H1 (cell line): ENCODE results near the gene DUS1L. TPM values are rescaled to one million over a fixed set of nuclear protein-coding genes. Genes with fewer than 3 reads are reported as not detected.

ENCODE experiments used
- CTCF ChIA-PET: fragments of 300-600 bp; sonication (Branson Sonifier 250); formaldehyde crosslinking; loops from one replicate; lab custom pipeline; 2021; ENCODE audit not compliant: partially characterized antibody; lab: Charles Lee
- POLR2A ChIA-PET: fragments of 300-600 bp; sonication (Branson Sonifier 250); formaldehyde crosslinking; loops from one replicate; lab custom pipeline; 2021; ENCODE audit warnings: inconsistent platforms; ENCODE audit not compliant: partially characterized antibody; lab: Charles Lee
- DNase-seq, 2 experiments: peaks; one replicate each; pipeline versions ENCODE4 v3.0.0 to v3.0.0-alpha.2; 2010 to 2022; ENCODE audit warnings: low spot score in 2 of 2, low read depth in 1 of 2, mixed read lengths in 1 of 2
- FAIRE-seq: peaks from 2 replicates; lab custom pipeline; 2011; peaks lifted over from hg19 to GRCh38; lab: Jason Lieb, UNC
- H2AFZ ChIP-seq: 2 replicates; pipeline ENCODE4 v1.8.1; 2012; ENCODE audit warnings: low read length, inconsistent platforms
- H2AK5ac ChIP-seq: 2 replicates; pipeline ENCODE4 v1.6.1; 2013; ENCODE audit warnings: low read depth, low read length
- H2BK120ac ChIP-seq: replicated peaks from 2 replicates; pipeline ENCODE3; 2013; ENCODE audit warnings: low read depth, low read length, inconsistent platforms
- H2BK12ac ChIP-seq: 2 replicates; pipeline ENCODE4 v1.6.1; 2013; ENCODE audit warnings: low read depth, low read length
- H2BK15ac ChIP-seq: 2 replicates; pipeline ENCODE4 v1.6.1; 2013; ENCODE audit warnings: low read length
- H2BK20ac ChIP-seq: 2 replicates; pipeline ENCODE4 v1.6.1; 2013; ENCODE audit warnings: low read length
- H2BK5ac ChIP-seq: 2 replicates; pipeline ENCODE4 v1.6.1; 2013; ENCODE audit warnings: low read depth, low read length
- H3K14ac ChIP-seq: 2 replicates; pipeline ENCODE4 v1.6.1; 2013; ENCODE audit warnings: inconsistent platforms; ENCODE audit not compliant: insufficient read length
- H3K18ac ChIP-seq: 2 replicates; pipeline ENCODE4 v1.6.1; 2013; ENCODE audit warnings: low read length; ENCODE audit errors: extremely low read depth
- H3K23ac ChIP-seq: 2 replicates; pipeline ENCODE4 v1.6.1; 2013; ENCODE audit warnings: inconsistent platforms; ENCODE audit not compliant: insufficient read length
- H3K23me2 ChIP-seq: 2 replicates; pipeline ENCODE4 v1.6.1; 2013; ENCODE audit warnings: low read depth, low read length
- H3K27ac ChIP-seq: 2 replicates; pipeline ENCODE4 v1.6.1; 2011; ENCODE audit warnings: low read depth, low read length, inconsistent platforms
- H3K27me3 ChIP-seq, 4 experiments: replicated peaks in 1 of 4; 1 replicate in 1 of 4; 2 replicates in 3 of 4; pipeline versions ENCODE4 v1.6.1 to v1.8.1; 2011 to 2013; ENCODE audit warnings: low read length in 3 of 4, mild to moderate bottlenecking in 3 of 4, inconsistent platforms in 2 of 4, mixed read lengths in 2 of 4, moderate library complexity in 1 of 4; ENCODE audit not compliant: control insufficient read depth in 3 of 4, insufficient read depth in 3 of 4; ENCODE audit errors: extremely low read depth in 1 of 4
- H3K36me3 ChIP-seq, 4 experiments: 2 replicates each; pipeline versions ENCODE4 v1.6.1 to v1.8.1; 2011 to 2013; ENCODE audit warnings: mild to moderate bottlenecking in 4 of 4, low read length in 3 of 4, moderate library complexity in 2 of 4, control low read depth in 1 of 4, inconsistent platforms in 1 of 4; ENCODE audit not compliant: insufficient read depth in 4 of 4, control insufficient read depth in 2 of 4
- H3K4ac ChIP-seq: replicated peaks from 2 replicates; pipeline ENCODE3; 2013; ENCODE audit warnings: low read length, low read depth, mixed read lengths, inconsistent platforms; ENCODE audit not compliant: insufficient read length
- H3K4me1 ChIP-seq, 4 experiments: replicated peaks in 1 of 4; 1 replicate in 1 of 4; 2 replicates in 3 of 4; pipeline versions ENCODE4 v1.6.1 to v1.8.1; 2011 to 2013; ENCODE audit warnings: low read length in 3 of 4, inconsistent platforms in 2 of 4, mixed read lengths in 1 of 4; ENCODE audit not compliant: insufficient read depth in 4 of 4, control insufficient read depth in 3 of 4
- H3K4me2 ChIP-seq, 2 experiments: 2 replicates each; pipeline versions ENCODE4 v1.6.1 to v1.8.1; 2011 to 2013; ENCODE audit warnings: low read depth in 2 of 2, low read length in 2 of 2, control low read depth in 1 of 2, inconsistent platforms in 1 of 2, mild to moderate bottlenecking in 1 of 2; ENCODE audit not compliant: insufficient read depth in 1 of 2
- H3K4me3 ChIP-seq, 4 experiments: fragments of 200-600, 300-600 bp in 1 of 4; sonication (generic), shearing (Covaris generic), sonication (Bioruptor Twin) in 1 of 4; 2 replicates each; pipeline versions ENCODE4 v1.5.1 to v1.8.1; 2011 to 2016; ENCODE audit warnings: low read length in 4 of 4, low read depth in 3 of 4, control low read depth in 2 of 4, inconsistent platforms in 2 of 4, mild to moderate bottlenecking in 2 of 4, mixed read lengths in 1 of 4, moderate library complexity in 1 of 4; ENCODE audit not compliant: insufficient read depth in 2 of 4; ENCODE audit errors: extremely low read depth in 1 of 4
- H3K56ac ChIP-seq: replicated peaks from 2 replicates; pipeline ENCODE3; 2013; ENCODE audit warnings: low read depth, mild to moderate bottlenecking, mixed read lengths, low read length, inconsistent platforms; ENCODE audit not compliant: insufficient read length
- H3K79me1 ChIP-seq: 2 replicates; pipeline ENCODE4 v1.6.1; 2013; ENCODE audit warnings: low read depth, low read length, control low read depth
- H3K79me2 ChIP-seq, 2 experiments: 2 replicates each; pipeline versions ENCODE4 v1.6.1 to v1.8.1; 2012 to 2013; ENCODE audit warnings: low read length in 2 of 2, mild to moderate bottlenecking in 2 of 2, inconsistent platforms in 1 of 2; ENCODE audit not compliant: insufficient read depth in 2 of 2, control insufficient read depth in 1 of 2
- H3K9ac ChIP-seq, 4 experiments: replicated peaks in 1 of 4; 1 replicate in 1 of 4; 2 replicates in 3 of 4; pipeline versions ENCODE4 v1.6.1 to v1.8.1; 2011 to 2013; ENCODE audit warnings: low read depth in 3 of 4, low read length in 3 of 4, control low read depth in 2 of 4, mild to moderate bottlenecking in 2 of 4, moderate library complexity in 2 of 4, inconsistent platforms in 1 of 4; ENCODE audit errors: extremely low read depth in 1 of 4
- H3K9me3 ChIP-seq, 2 experiments: 2 replicates each; pipeline versions ENCODE4 v1.6.1 to v1.8.1; 2012 to 2013; ENCODE audit warnings: mild to moderate bottlenecking in 2 of 2, moderate library complexity in 2 of 2, control low read depth in 1 of 2, inconsistent platforms in 1 of 2, low read depth in 1 of 2, low read length in 1 of 2, mixed read lengths in 1 of 2; ENCODE audit not compliant: insufficient read depth in 2 of 2
- H4K20me1 ChIP-seq, 2 experiments: replicated peaks in 1 of 2; 2 replicates each; pipeline versions ENCODE3 to v1.8.1; 2011 to 2013; ENCODE audit warnings: inconsistent platforms in 2 of 2, low read length in 2 of 2, mild to moderate bottlenecking in 1 of 2; ENCODE audit not compliant: insufficient read depth in 2 of 2, control insufficient read depth in 1 of 2
- H4K5ac ChIP-seq: 2 replicates; pipeline ENCODE4 v1.6.1; 2013; ENCODE audit warnings: low read length, low read depth, mixed read lengths, inconsistent platforms; ENCODE audit not compliant: insufficient read length
- H4K8ac ChIP-seq: 2 replicates; pipeline ENCODE4 v1.8.0; 2013; ENCODE audit warnings: mild to moderate bottlenecking, moderate library complexity, low read length, inconsistent platforms; ENCODE audit not compliant: insufficient read depth; ENCODE audit errors: extremely low read depth
- H4K91ac ChIP-seq: replicated peaks from 2 replicates; pipeline ENCODE3; 2013; ENCODE audit warnings: low read length, mixed read lengths, inconsistent platforms; ENCODE audit not compliant: insufficient read length
- EZH2 ChIP-seq: fragments of 200-600 bp; sonication (generic); IDR thresholded peaks from 2 replicates; pipeline ENCODE4 v1.7.1; 2012; ENCODE audit warnings: low read depth, mild to moderate bottlenecking, moderate library complexity, low read length, inconsistent platforms; ENCODE audit not compliant: severe bottlenecking
- TEAD4 ChIP-seq: IDR thresholded peaks from 2 replicates; pipeline ENCODE4 v1.6.1; 2012; ENCODE audit warnings: low read depth, low read length, inconsistent platforms, mixed read lengths
- WGBS, 2 experiments: shearing (Covaris generic) in 1 of 2; methylation state at CpG; one replicate each; pipeline versions ENCODE4 v1.1.6 to v1.1.7; 2013 to 2015; ENCODE audit warnings: low lambda C conversion rate in 2 of 2, mixed read lengths in 2 of 2, inconsistent platforms in 1 of 2, low coverage in 1 of 2, missing lambda C conversion rate in 1 of 2; ENCODE audit not compliant: insufficient replicate concordance in 2 of 2, insufficient coverage in 1 of 2, insufficient read length in 1 of 2; ENCODE audit errors: extremely low coverage in 1 of 2, missing lambda C conversion rate in 1 of 2; 5-methylcytosine and 5-hydroxymethylcytosine counted together
- polyA plus RNA-seq, 7 experiments: library from polyadenylated mRNA; depleted of rRNA in 3 of 7; stranded (reverse) in 5 of 7; unstranded in 2 of 7; fragments of >200 nt in 5 of 7; fragments of 200-250 nt in 2 of 7; gene quantifications; 1 replicate in 5 of 7; 2 replicates in 1 of 7; 4 replicates in 1 of 7; pipeline versions ENCODE4 v1.2.1 to v1.2.3, GENCODE V29; 2011 to 2013; ENCODE audit warnings: missing spikeins in 2 of 7, mixed read lengths in 2 of 7
- total RNA-seq: library from RNA; stranded (reverse); fragmentation: NEBNext Ultra II Directional; extraction: Animal tissue kit (Norgen Biotek cat#: 25700); gene quantifications from 2 replicates; pipeline ENCODE4 v1.2.1, GENCODE V29; 2021

Gene DUS1L
- total and polyA plus RNA-seq, 2 of the 8 experiments (the other 6 are each of a cell fraction or from before 2014, with no cell fraction given), result 34.5 to 69.1 TPM

DNA sequence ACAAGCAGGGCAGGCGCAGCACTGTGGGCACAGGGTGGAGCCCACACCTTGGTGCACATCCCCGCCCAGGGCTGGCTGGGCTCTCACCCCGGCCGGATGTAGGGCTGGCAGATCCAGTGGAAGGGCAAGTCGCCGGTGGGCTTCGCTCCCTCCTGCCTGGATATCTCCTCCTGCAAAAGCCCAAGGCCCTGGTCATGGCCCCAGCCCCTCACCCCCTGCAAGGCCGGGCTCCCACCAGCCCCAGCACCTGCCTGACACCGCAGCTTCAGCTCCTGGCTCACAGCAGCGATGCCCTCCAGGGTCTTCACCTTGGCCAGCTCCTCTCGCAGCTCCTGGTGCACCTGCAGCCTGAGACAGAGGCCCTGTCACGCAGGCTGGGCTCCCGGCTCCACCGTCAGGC lies 5.0 kb downstream of the DUS1L start:
- H3K23me2 ChIP-seq, result peaks cover 8% of the 10 kb centered on the region; the same call in 1 of the 2 replicates
- H4K91ac ChIP-seq, result no peak overlapping the region
- H3K79me2 ChIP-seq, result no peaks in the 10 kb centered on the region
- H3K9me3 ChIP-seq, result no peaks in the 10 kb centered on the region
- peaks cover 10 to 32% (median 26%) of the 10 kb centered on the region in 4 experiments; a peak in 5 of 8 replicates for H3K36me3 ChIP-seq
- no peak overlapping the region for H3K4me3 ChIP-seq
- ChIA-PET CTCF (interaction anchor here (0.9 to 1.2 kb wide), 5 partner anchors 9 to 40 kb away, joined by 3 to 4 read pairs (median 3); partner anchors contain the start of genes DCXR, GPS1 and RFNG), POLR2A (interaction anchor here (0.9 to 16.2 kb wide), 15 partner anchors 5 to 39 kb away, joined by 3 to 161 read pairs (median 8); partner anchors contain the start of genes DUS1L, GPS1, RAC3 and RFNG)
- FAIRE-seq, result no peak
- DNase-seq, result no peak
- H3K27me3 ChIP-seq, result no peaks in the 10 kb centered on the region
- WGBS, 2 experiments, result 91% methylated on average over 14 of the region's 14 CpGs; no CpG with 5 or more reads in 1 of the 2 experiments
- H3K14ac ChIP-seq, result no peak overlapping the region
- H3K79me1 ChIP-seq, result peaks cover 5% of the 10 kb centered on the region; the same call in 1 of the 2 replicates
- no peak overlapping the region for H2BK20ac ChIP-seq
- peaks cover 0 to 18% of the 10 kb centered on the region in 2 experiments for H4K20me1 ChIP-seq
- no peak overlapping the region for H3K23ac ChIP-seq
- no peak overlapping the region for H2BK120ac ChIP-seq
- H4K8ac ChIP-seq, result no peak overlapping the region
- no peak overlapping the region for H3K27ac ChIP-seq
- peaks cover 0 to 6% (median 4%) of the 10 kb centered on the region in 4 experiments; a peak in 4 of 7 replicates for H3K4me1 ChIP-seq
- H3K4me2 ChIP-seq, result no peak overlapping the region
- no peak overlapping the region for H2BK12ac ChIP-seq
- TF ChIP-seq EZH2, result no peak
- TF ChIP-seq TEAD4, result no peak
- no peak overlapping the region for H2BK5ac ChIP-seq
- H2AK5ac ChIP-seq, result no peak overlapping the region
- no peak overlapping the region for H2AFZ ChIP-seq
- no peak overlapping the region for H3K4ac ChIP-seq
- H3K9ac ChIP-seq, result no peak overlapping the region
- no peak overlapping the region for H3K56ac ChIP-seq
- H3K18ac ChIP-seq, result no peak overlapping the region
- H2BK15ac ChIP-seq, result no peak overlapping the region
- no peak overlapping the region for H4K5ac ChIP-seq
